Measurements from ENCODE around the gene BCAM.

GRCh38 chr19:44813841-44814470 is 5.1 kb downstream of the BCAM start:
- TF ChIP-seq CTCF (IDR thresholded peaks at IDR 0.05; ENCODE audit: poor library complexity) (no peak), EZH2phosphoT487 (IDR thresholded peaks at IDR 0.05; ENCODE audit: low read depth, severe bottlenecking, unreplicated experiment) (no peak), EZH2 (IDR thresholded peaks at IDR 0.05; ENCODE audit: borderline replicate concordance) (no peak)

All from hepatocyte (in vitro differentiated cells).